GM19025 (cell line): ENCODE measurements around the gene SNW1.

Source experiments
- ATAC-seq: cut with Tn5 transposase; IDR thresholded peaks from one replicate; pipeline ENCODE4 v1.9.1; 2021; ENCODE audit warnings: mild to moderate bottlenecking, low read depth, moderate library complexity; ENCODE audit not compliant: unreplicated experiment

Gene SNW1

DNA sequence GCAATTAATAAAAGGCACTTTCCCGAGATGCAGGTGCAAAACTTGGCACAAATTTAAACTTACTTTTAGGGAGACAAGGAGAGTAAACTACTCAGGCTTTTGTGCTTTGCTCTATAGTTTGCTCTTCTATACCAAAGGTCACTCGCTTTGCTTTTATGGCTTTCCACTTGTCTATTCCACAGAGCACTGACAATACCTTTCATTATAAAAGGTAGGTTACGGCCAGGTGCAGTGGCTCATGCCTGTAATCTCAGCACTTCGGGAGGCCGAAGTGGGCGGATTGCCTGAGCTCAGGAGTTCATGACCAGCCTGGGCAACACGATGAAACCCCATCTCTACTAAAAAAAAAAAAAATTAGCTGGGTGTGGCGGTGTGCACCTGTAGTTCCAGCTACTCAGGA lies 86.0 kb downstream of the SNW1 start:
- ATAC-seq = no peak

DNA sequence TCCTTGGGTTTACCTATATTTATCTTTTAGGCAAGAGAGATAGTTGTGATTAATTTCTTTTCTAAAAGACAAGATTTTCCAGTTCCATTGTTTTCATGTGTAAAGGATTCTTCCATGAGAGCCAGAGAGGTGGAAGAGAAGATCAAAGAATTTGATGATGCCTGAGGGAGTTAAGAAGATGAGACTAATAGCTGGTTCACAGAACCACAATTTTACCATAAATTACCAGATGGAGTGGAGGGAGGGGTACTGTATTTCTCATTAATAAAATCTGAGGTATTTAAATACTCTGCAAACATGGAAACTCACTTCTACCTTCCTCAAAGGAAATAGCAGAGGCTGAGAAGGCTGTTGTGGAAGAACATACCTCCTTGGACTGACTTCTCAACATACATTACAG lies 87.8 kb downstream of the SNW1 start:
- no peak for ATAC-seq
